ENCODE data around the gene LMAN2. TPM values are rescaled to one million over a fixed set of nuclear protein-coding genes. Genes with fewer than 3 reads are reported as not detected.

The LMAN2 gene
- total RNA-seq, 1 experiment from 2014 or later: 106 TPM

DNA sequence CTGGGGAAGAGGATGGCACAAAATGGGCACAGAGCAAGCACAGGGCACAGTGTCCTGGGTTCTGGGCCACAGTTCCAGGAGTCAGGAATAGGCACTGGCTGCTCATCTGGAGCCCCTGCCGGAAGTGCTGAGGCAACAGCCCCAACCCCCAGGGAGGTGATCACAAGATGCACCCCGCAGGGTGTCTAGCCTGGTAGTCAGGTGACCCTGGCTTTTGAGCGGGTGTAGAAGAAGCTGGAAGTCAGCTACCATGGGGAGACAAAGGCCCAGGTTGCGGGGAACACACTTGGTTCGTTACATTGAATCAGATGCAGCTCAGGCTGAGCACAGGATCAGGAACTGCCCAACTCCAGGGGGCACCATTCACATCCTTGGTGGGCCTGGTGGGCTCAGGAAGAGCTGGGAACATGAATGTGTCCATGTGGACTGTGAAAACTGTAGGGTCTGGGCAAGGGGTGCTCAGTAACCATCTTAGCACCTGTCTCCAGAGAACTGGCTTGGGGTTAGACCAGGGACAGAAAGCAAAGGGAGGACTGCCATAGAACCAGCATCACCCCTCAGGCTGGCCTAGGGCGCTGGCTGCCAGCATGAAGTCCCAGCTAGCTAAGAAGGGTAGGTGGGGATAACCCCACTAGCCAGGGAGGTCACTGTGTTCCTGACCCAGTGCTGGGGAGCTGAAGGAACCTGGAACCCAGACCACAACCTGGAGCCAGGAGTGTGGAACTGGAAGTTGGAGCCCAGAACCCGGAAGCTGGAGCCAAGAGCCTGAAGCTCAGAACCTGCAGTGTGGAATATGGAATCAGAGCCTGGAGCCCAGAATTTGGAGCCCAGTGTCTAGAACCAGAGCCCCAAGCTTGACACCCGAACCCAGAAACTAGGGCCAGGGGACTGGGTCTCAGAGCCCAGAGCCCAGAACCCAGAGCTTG is 26.6 kb upstream of the LMAN2 start:
- Histone ChIP-seq H2AK5ac (ENCODE audit: insufficient read length, low read length) (no peak overlapping the region), H2BK120ac (ENCODE audit: low read depth, low read length, poor library complexity, severe bottlenecking) (no peak overlapping the region), H3K4ac (ENCODE audit: low read depth, low read length) (no peak overlapping the region), H4K5ac (ENCODE audit: insufficient read length, low read depth, low read length) (no peak overlapping the region), H3K79me2 (ENCODE audit: insufficient read depth, low read length) (no peaks in the 10 kb centered on the region), H3K18ac (ENCODE audit: insufficient read length, low read depth, low read length) (no peak overlapping the region), H3K23ac (ENCODE audit: insufficient read length, low read depth, low read length) (no peak overlapping the region), H3K4me1 (ENCODE audit: insufficient read depth, low read length) (no peaks in the 10 kb centered on the region; the same call in 1 of the 2 replicates), H3K79me1 (ENCODE audit: insufficient read depth, low read depth, low read length, poor library complexity, severe bottlenecking) (no peaks in the 10 kb centered on the region), H4K20me1 (ENCODE audit: control insufficient read depth, insufficient read depth, insufficient read length) (no peaks in the 10 kb centered on the region), H3K27me3 (ENCODE audit: insufficient read depth, low read length) (no peaks in the 10 kb centered on the region), H2BK15ac (ENCODE audit: low read depth, low read length) (no peak overlapping the region), H3K23me2 (ENCODE audit: insufficient read length, low read depth, low read length, poor library complexity, severe bottlenecking) (no peaks in the 10 kb centered on the region), H2AFZ (ENCODE audit: low read length) (no peak overlapping the region), H3T11ph (ENCODE audit: low read length) (no peak overlapping the region), H2BK12ac (ENCODE audit: insufficient read length, low read depth, low read length) (no peak overlapping the region), H2BK20ac (ENCODE audit: low read depth, low read length, poor library complexity, severe bottlenecking) (no peak overlapping the region), H3K27ac (ENCODE audit: insufficient read length, low read depth, low read length) (no peak overlapping the region), H3K56ac (ENCODE audit: insufficient read length, low read depth, low read length) (no peak overlapping the region), H3K9ac (ENCODE audit: extremely low read depth, insufficient read length, low read length) (no peak overlapping the region), H2BK5ac (ENCODE audit: insufficient read length, low read length) (no peak overlapping the region), H4K8ac (replicated peaks; ENCODE audit: insufficient read length, low read depth, low read length) (no peak overlapping the region), H3K9me3 (ENCODE audit: control insufficient read depth, low read depth, low read length) (no peaks in the 10 kb centered on the region), H3K4me2 (ENCODE audit: insufficient read depth, insufficient read length, low read length) (no peak overlapping the region), H4K91ac (ENCODE audit: insufficient read length, low read depth, low read length) (no peak overlapping the region), H3K14ac (ENCODE audit: insufficient read depth, low read length) (no peak overlapping the region)
- H3K36me3 Mint-ChIP-seq (ENCODE audit: insufficient read depth in 1 of 3, low read depth in 3 of 3): no peaks in the 10 kb centered on the region; a peak in 1 of 7 replicates
- peaks cover 23% of the 10 kb centered on the region for H3K27me3 Mint-ChIP-seq (ENCODE audit: low read depth)
- no peak overlapping the region; a peak in 1 of 7 replicates for H3K27ac Mint-ChIP-seq
- WGBS (ENCODE audit: extremely low coverage, insufficient read length, low lambda C conversion rate): no CpG with 5 or more reads among the region's 8 CpGs
- H3K9me3 Mint-ChIP-seq: no peaks in the 10 kb centered on the region; a peak in 1 of 5 replicates
- DNase-seq: no peak
- TF ChIP-seq, protein P1, sequence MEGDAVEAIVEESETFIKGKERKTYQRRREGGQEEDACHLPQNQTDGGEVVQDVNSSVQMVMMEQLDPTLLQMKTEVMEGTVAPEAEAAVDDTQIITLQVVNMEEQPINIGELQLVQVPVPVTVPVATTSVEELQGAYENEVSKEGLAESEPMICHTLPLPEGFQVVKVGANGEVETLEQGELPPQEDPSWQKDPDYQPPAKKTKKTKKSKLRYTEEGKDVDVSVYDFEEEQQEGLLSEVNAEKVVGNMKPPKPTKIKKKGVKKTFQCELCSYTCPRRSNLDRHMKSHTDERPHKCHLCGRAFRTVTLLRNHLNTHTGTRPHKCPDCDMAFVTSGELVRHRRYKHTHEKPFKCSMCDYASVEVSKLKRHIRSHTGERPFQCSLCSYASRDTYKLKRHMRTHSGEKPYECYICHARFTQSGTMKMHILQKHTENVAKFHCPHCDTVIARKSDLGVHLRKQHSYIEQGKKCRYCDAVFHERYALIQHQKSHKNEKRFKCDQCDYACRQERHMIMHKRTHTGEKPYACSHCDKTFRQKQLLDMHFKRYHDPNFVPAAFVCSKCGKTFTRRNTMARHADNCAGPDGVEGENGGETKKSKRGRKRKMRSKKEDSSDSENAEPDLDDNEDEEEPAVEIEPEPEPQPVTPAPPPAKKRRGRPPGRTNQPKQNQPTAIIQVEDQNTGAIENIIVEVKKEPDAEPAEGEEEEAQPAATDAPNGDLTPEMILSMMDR (conservative IDR thresholded peaks at IDR 0.05): no peak; the same call in 1 of the 3 replicates
- peaks cover 28 to 39% of the 10 kb centered on the region in 2 experiments for H3K4me1 Mint-ChIP-seq
- H3K4me3 Mint-ChIP-seq: no peak overlapping the region
